ENCODE measurements around the gene GTF2H2.
"Not testable (repeated sequence)": the region's sequence is repeated elsewhere in the genome, so short reads cannot be mapped to it uniquely, and the experiment has no call there.

DNA sequence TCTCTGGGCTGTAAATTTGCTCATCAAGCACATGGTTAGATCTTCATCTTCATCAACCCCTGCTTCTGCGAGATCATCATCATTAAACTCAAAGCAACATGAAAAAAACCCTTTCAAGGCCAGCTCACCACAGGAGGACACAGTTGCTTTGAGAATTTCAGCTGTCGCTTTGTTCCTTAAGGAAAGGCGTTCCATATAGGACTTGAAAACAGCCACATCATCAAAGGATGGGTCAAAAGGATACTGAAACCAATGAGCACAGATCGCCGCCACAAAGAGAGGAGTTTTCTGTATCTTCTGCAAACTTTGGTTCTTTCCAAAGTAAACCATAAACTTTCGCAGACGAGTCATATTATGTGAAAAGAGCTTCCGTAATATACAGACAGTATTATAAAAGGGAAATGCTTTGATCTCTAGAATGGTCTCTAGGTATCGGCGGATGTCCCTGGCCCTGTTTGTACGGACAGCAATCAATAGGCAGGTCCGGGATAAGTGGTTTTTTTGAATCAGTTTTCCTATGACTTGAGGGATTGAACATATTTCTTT, 42.3 kb upstream of the GTF2H2 start:
- TF ChIP-seq, protein P1, sequence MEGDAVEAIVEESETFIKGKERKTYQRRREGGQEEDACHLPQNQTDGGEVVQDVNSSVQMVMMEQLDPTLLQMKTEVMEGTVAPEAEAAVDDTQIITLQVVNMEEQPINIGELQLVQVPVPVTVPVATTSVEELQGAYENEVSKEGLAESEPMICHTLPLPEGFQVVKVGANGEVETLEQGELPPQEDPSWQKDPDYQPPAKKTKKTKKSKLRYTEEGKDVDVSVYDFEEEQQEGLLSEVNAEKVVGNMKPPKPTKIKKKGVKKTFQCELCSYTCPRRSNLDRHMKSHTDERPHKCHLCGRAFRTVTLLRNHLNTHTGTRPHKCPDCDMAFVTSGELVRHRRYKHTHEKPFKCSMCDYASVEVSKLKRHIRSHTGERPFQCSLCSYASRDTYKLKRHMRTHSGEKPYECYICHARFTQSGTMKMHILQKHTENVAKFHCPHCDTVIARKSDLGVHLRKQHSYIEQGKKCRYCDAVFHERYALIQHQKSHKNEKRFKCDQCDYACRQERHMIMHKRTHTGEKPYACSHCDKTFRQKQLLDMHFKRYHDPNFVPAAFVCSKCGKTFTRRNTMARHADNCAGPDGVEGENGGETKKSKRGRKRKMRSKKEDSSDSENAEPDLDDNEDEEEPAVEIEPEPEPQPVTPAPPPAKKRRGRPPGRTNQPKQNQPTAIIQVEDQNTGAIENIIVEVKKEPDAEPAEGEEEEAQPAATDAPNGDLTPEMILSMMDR (IDR thresholded peaks at IDR 0.05): not testable (repeated sequence)
- not testable (repeated sequence) for TF ChIP-seq POLR2A (IDR thresholded peaks at IDR 0.05)

Data from adrenal gland (tissue), 5 donors.